Gastrocnemius medialis (tissue), 4 donors: ENCODE results near the gene RASSF8. TPM values are rescaled to one million over a fixed set of nuclear protein-coding genes. Genes with fewer than 3 reads are reported as not detected.

Experiments used
- ATAC-seq, 2 donors: fragments of 150-250 bp; one replicate each; pipeline ENCODE4 v1.9.1; 2016
- DNase-seq, 2 donors: peaks; one replicate each; pipeline ENCODE4 v3.0.0-alpha.2; 2019
- H3K27ac ChIP-seq, 4 donors: fragments of 200-600 bp; sonication (generic); 1 replicate in 1 of 4; 2 replicates in 3 of 4; pipeline ENCODE4 v1.5.1; 2016 to 2018; ENCODE audit warnings: mild to moderate bottlenecking in 2 of 4, moderate library complexity in 1 of 4
- H3K27me3 ChIP-seq, 3 donors: fragments of 200-600 bp; sonication (generic) in 2 of 3; 1 replicate in 1 of 3; 2 replicates in 2 of 3; pipeline versions ENCODE4 v1.5.1 to v1.6.0; 2016 to 2019; ENCODE audit warnings: mild to moderate bottlenecking in 1 of 3, moderate library complexity in 1 of 3
- H3K36me3 ChIP-seq, 2 donors: fragments of 200-600 bp; sonication (generic) in 1 of 2; one replicate each; pipeline ENCODE4 v1.5.1; 2017 to 2018
- H3K4me1 ChIP-seq, 2 donors: fragments of 200-600 bp; sonication (generic) in 1 of 2; one replicate each; pipeline ENCODE4 v1.5.1; 2016 to 2017; ENCODE audit warnings: mild to moderate bottlenecking in 2 of 2
- H3K4me3 ChIP-seq, 4 donors: fragments of 200-600 bp; sonication (generic) in 3 of 4; 1 replicate in 1 of 4; 2 replicates in 3 of 4; pipeline ENCODE4 v1.5.1; 2016 to 2019; ENCODE audit warnings: mild to moderate bottlenecking in 2 of 4
- H3K9me3 ChIP-seq, 3 donors: fragments of 200-600 bp; sonication (generic) in 2 of 3; 1 replicate in 1 of 3; 2 replicates in 2 of 3; pipeline ENCODE4 v1.5.1; 2016 to 2019
- CTCF ChIP-seq, 5 experiments: fragments of 450-650 bp in 3 of 5; fragments of 200-600 bp in 2 of 5; sonication (generic) in 2 of 5; IDR thresholded peaks in 4 of 5; conservative IDR thresholded peaks in 1 of 5; 1 replicate in 4 of 5; 2 replicates in 1 of 5; pipeline ENCODE4 v1.5.1; 2016 to 2019; ENCODE audit warnings: antibody characterized with exemption in 5 of 5, mild to moderate bottlenecking in 3 of 5, moderate library complexity in 3 of 5
- POLR2A ChIP-seq, 2 donors: fragments of 450-650 bp; IDR thresholded peaks; one replicate each; pipeline ENCODE4 v1.6.1; 2017; ENCODE audit warnings: antibody characterized with exemption in 2 of 2, mild to moderate bottlenecking in 2 of 2, moderate library complexity in 2 of 2
- in situ Hi-C, 4 donors: fragments of 200-750 bp; cut with MboI; loops; one replicate each; pipeline versions ENCODE4 v1.15.0 to v1.8.0; 2017; ENCODE audit warnings: low sequenced_read_pairs in 4 of 4
- intact Hi-C: fragments of 100-400 bp; cut with DNase I; formaldehyde crosslinking; loops from one replicate; pipeline ENCODE4 v1.15.1; 2023; ENCODE audit warnings: low total_unique reads
- total RNA-seq, 4 donors: library from RNA; depleted of rRNA; stranded (reverse); fragments of >200 nt; gene quantifications; one replicate each; pipeline versions ENCODE4 v1.1.0 to v1.2.3, GENCODE V29; 2016

RASSF8 gene
- total RNA-seq, 4 donors from 2014 or later, result 23.6 to 36.8 (median 28.0) TPM

- H3K4me1 ChIP-seq, result peaks cover 80 to 84% of the 10 kb centered on the region in 2 donors
- ATAC-seq (peak in 1 of 2 donors; percentile 10), DNase-seq (no peak)
- H3K9me3 ChIP-seq, result no peaks in the 10 kb centered on the region
- TF ChIP-seq CTCF (IDR thresholded peaks at IDR 0.05 in 4 of 5, conservative IDR thresholded peaks at IDR 0.05 in 1 of 5) (no peak), POLR2A (IDR thresholded peaks at IDR 0.05) (no peak)
- H3K36me3 ChIP-seq, result no peaks in the 10 kb centered on the region
- no peak overlapping the region for H3K4me3 ChIP-seq
- H3K27me3 ChIP-seq, result no peaks in the 10 kb centered on the region
- intact Hi-C loops (loop anchor here (5.0 to 10.0 kb wide), 2 partner anchors 155 to 722 kb away; partner anchors contain the start of genes ITPR2 and RASSF8), in situ Hi-C loops (loop anchor here in 1 of 4 donors (10.0 kb wide), 1 partner anchor 412 kb away; no protein-coding TSS in a partner anchor)
- peak overlapping the region; percentile 95 to 100 (median 97) for H3K27ac ChIP-seq
Observed at GRCh38 chr12:26112703-26113147, 154.2 kb downstream of the RASSF8 start.

- H3K4me1 ChIP-seq, result peaks cover 80 to 84% of the 10 kb centered on the region in 2 donors
- in situ Hi-C loops, result loop anchor here in 1 of 4 donors (10.0 kb wide), 1 partner anchor 412 kb away; no protein-coding TSS in a partner anchor
- peak overlapping the region; percentile 46 to 61 (median 50) for H3K4me3 ChIP-seq
- H3K9me3 ChIP-seq, result no peaks in the 10 kb centered on the region
- H3K36me3 ChIP-seq, result no peaks in the 10 kb centered on the region
- DNase-seq, result peak; percentile 70 to 75
- TF ChIP-seq POLR2A (IDR thresholded peaks at IDR 0.05), result peak; percentile 27 to 28
- TF ChIP-seq CTCF (IDR thresholded peaks at IDR 0.05 in 4 of 5, conservative IDR thresholded peaks at IDR 0.05 in 1 of 5), result no peak
- intact Hi-C loops, result loop anchor here (5.0 to 10.0 kb wide), 2 partner anchors 156 to 722 kb away; partner anchors contain the start of genes ITPR2 and RASSF8
- peak overlapping the region; percentile 95 to 100 (median 97) for H3K27ac ChIP-seq
- peak; percentile 54 to 58 for ATAC-seq
- no peaks in the 10 kb centered on the region for H3K27me3 ChIP-seq
Observed at GRCh38 chr12:26113181-26113654, 154.7 kb downstream of the RASSF8 start.

GRCh38 chr12:26113853-26114719 lies 155.6 kb downstream of the RASSF8 start:
- ATAC-seq, result peak; percentile 53 to 63
- H3K4me1 ChIP-seq, result peaks cover 80 to 84% of the 10 kb centered on the region in 2 donors
- TF ChIP-seq CTCF (IDR thresholded peaks at IDR 0.05 in 4 of 5, conservative IDR thresholded peaks at IDR 0.05 in 1 of 5), result peak; percentile 11 to 53 (median 38)
- peak; percentile 89 to 96 for TF ChIP-seq POLR2A (IDR thresholded peaks at IDR 0.05)
- in situ Hi-C loops, result loop anchor here in 1 of 4 donors (10.0 kb wide), 1 partner anchor 411 kb away; no protein-coding TSS in a partner anchor
- H3K9me3 ChIP-seq, result no peaks in the 10 kb centered on the region
- H3K36me3 ChIP-seq, result no peaks in the 10 kb centered on the region
- intact Hi-C loops, result loop anchor here (1.0 to 10.0 kb wide), 3 partner anchors 10 to 721 kb away; partner anchors contain the start of genes ITPR2 and RASSF8
- peak overlapping the region; percentile 95 to 100 (median 97) for H3K27ac ChIP-seq
- H3K4me3 ChIP-seq, result peak overlapping the region; percentile 46 to 61 (median 50)
- peak; percentile 94 to 98 for DNase-seq
- no peaks in the 10 kb centered on the region for H3K27me3 ChIP-seq

- Histone ChIP-seq H3K27me3 (no peaks in the 10 kb centered on the region), H3K27ac (peak overlapping the region; percentile 95 to 100 (median 97)), H3K9me3 (no peaks in the 10 kb centered on the region), H3K36me3 (no peaks in the 10 kb centered on the region), H3K4me1 (peaks cover 80 to 86% of the 10 kb centered on the region in 2 donors), H3K4me3 (peak overlapping the region; percentile 46 to 61 (median 50))
- in situ Hi-C loops (loop anchor here in 1 of 4 donors (10.0 kb wide), 1 partner anchor 410 kb away; no protein-coding TSS in a partner anchor), intact Hi-C loops (loop anchor here (1.0 to 10.0 kb wide), 3 partner anchors 9 to 720 kb away; partner anchors contain the start of genes ITPR2 and RASSF8)
- ATAC-seq (peak; percentile 1 to 11), DNase-seq (no peak)
- TF ChIP-seq POLR2A (IDR thresholded peaks at IDR 0.05) (no peak), CTCF (IDR thresholded peaks at IDR 0.05 in 4 of 5, conservative IDR thresholded peaks at IDR 0.05 in 1 of 5) (no peak)
Observed at GRCh38 chr12:26114720-26115401, 156.4 kb downstream of the RASSF8 start.
